ENCODE measurements around the gene CLDN20.
"Not testable (repeated sequence)": the region's sequence is repeated elsewhere in the genome, so short reads cannot be mapped to it uniquely, and the experiment has no call there.

Gene CLDN20, protein sequence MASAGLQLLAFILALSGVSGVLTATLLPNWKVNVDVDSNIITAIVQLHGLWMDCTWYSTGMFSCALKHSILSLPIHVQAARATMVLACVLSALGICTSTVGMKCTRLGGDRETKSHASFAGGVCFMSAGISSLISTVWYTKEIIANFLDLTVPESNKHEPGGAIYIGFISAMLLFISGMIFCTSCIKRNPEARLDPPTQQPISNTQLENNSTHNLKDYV

DNA sequence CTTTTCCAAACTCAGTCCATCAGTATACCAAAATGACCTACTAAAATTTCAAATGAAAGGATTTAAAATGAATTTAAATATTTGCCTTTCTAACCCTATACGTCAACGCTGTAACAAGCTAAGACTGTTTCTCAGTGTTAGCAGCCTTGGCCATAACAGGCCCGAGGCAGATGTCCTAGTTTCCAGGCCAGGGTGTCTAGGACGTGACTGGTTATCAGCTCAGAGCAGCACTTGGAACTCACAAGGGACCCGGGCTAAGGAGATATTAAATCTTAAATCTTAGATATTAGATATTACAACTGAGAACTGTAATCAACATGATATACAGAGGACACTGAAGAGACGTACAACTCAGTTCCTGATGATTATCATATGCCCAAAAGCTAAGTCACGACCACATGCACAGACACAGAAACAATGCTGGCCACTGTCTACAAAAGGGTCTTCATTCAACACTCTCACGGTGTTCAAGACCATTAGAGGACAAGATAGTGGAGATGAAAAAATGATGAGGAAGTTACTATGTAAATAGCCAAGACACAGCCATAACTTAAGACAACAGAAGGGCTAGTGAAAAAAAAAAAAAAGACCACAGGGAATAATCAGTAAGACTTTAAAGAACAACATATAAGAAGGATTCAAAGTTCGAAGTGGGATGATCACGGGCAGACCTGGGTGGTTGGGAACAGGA lies at the start of gene CLDN20:
Gene CLDN20 (plus strand): TSS at position 641 of the 691 bp plus-strand sequence. CDS start 11,707 bp downstream, outside the sequence.
- H3K27ac ChIP-seq, result no peak within 1 kb of the TSS
- no peak for DNase-seq (ENCODE audit: low read depth, low spot score)

DNA sequence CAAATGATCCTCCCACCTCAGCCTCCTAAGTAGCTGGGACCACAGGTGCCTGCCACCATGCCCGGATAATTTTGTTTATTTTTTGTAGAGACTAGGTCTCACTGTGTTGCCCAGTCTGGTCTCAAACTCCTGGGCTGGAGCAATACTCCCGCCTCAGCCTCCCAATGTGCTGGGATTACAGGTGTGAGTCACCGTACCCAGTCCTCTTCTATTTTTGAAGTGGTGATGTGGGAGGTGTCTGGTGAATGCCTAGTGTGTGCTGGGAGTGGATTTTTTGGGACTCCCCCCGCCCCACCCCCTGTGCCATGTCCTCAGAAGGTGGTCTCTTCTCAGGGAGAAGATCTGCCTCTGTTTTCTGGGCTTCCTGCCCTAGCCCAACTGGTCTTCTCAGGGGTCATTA lies 47.9 kb upstream of the CLDN20 start:
- no peak overlapping the region for H3K27ac ChIP-seq
- DNase-seq (ENCODE audit: low read depth, low spot score), result no peak

DNA sequence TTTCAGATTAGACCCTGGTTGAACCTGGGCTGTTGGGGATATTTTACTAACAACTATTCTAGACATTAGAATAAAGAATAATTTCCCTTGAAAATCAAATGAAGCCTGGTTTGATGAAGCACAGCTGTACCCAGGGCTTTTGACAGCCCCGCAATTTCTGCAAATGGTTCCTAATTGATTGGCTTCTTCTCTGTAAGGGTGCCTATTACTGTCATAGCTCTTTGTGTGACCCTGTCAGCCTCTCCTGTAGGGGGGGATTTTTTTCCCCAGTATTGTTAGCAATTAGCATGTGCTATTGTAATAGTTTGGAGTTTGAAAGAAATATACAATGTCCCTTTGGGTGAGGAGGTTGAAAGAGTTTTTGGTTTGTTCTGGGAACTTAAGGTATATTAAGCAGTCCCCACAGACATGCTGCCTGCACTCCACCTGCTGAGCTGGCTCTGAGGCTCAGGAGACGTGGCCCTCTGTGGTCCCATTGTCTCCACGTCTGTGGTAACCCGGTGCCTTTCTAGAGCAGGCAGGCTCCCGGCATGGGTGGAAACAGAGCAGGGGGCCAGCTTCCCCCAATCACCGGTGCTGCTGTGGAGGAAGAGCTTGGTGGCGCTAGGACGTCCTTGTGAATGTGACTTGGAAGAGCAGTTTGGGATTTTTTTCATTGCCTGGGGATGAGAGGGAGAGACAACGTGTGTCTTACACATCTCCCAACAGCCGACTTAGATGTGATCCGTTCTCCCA lies 47.3 kb upstream of the CLDN20 start:
- no peak overlapping the region for H3K27ac ChIP-seq
- no peak for DNase-seq (ENCODE audit: low read depth, low spot score)

DNA sequence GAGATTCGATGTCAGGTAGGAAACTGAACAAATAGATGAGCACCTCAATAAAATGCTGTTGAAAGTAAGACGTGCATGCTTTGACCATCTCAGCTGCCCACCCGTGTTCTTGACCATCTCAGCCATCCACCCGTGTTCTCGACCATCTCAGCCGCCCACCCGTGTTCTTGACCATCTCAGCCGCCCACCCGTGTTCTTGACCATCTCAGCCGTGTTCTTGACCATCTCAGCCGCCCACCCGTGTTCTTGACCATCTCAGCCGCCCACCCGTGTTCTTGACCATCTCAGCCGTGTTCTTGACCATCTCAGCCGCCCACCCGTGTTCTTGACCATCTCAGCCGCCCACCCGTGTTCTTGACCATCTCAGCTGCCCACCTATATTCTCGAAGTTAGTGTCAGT lies 45.1 kb upstream of the CLDN20 start:
- DNase-seq (ENCODE audit: low read depth, low spot score); H3K27ac ChIP-seq: not testable (repeated sequence)

DNA sequence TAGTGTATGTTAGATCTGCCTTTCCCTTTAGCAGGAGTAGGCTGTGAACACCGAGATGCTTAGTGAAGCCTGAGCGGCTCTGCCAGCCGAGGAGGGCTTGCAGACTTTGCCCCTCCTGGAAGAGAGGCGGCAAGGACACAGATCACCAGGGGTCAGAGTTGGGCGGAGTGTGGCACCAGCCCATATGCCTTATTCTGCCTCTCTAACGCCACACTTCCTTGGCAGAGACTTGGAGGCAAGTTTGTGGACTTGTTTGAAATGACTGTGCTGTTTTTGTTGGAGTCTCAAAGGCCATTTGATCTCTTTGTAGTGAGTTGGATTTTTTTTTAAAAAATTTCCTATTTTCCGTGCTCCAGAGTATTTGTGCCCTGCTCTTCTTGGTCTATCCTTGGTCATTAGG lies 44.5 kb upstream of the CLDN20 start:
- peak overlapping the region; percentile 46 for H3K27ac ChIP-seq
- no peak for DNase-seq (ENCODE audit: low read depth, low spot score)

DNA sequence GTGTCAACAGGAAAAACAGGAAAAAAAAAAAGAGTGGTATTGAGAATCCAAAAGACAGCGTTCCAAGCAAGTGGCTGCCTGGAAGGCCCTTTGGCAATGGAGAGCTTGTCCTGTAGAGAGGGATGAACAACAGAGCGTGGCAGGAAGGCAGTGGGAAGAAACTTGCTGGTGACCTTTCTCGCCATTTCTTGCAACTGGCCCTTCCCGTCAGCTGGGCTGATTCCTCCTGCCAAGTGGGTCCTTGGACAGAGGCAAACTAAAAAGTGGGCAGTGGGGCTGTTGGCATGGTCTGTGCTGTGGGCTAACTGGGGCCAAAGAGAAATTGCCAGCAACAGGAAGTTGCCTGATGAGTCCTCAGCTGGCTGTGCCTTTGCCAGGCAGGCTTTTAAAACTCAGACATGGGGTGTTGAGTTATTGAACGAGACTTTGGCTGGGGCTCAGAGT lies 43.9 kb upstream of the CLDN20 start:
- peak overlapping the region; percentile 46 for H3K27ac ChIP-seq
- DNase-seq (ENCODE audit: low read depth, low spot score), result no peak

DNA sequence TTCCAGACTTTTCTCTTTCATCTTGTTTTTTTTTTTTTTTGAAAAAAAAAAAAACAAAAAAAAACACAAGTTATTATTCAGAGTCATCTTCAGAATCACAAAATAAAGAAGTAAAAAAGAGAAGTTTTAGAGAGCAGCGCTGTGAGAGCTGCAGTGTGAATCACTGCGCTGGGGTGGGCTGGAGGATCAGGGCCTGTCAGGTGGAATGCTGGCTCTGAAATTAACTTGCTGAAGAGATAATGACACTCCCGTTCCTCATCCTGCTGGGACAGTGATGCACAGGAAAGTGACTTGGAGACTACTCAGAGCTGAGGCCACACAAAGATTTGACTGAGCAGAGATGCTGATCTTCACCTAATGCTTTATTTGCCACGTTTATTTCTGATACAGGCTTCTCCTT lies 42.7 kb upstream of the CLDN20 start:
- DNase-seq (ENCODE audit: low read depth, low spot score), result no peak
- no peak overlapping the region for H3K27ac ChIP-seq

DNA sequence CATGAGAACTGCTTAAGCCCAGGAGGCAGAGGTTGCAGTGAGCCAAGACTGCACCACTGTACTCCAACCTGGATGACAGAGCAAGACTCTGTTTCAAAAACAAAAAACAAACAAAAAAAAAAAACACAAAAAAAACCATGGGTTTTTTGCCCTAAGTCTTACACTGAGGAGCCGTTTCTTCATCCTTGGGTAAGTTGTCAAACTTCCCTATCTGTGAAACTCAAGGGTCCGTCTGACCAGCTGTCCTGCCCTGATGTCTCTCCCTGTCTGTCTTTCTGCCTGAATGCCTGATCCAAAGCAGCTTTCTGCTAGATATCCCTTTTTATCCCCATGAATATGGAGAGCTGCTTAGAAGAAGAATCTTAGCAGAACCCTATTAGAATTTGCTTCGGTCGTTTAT lies 41.3 kb upstream of the CLDN20 start:
- H3K27ac ChIP-seq, result no peak overlapping the region
- no peak for DNase-seq (ENCODE audit: low read depth, low spot score)

DNA sequence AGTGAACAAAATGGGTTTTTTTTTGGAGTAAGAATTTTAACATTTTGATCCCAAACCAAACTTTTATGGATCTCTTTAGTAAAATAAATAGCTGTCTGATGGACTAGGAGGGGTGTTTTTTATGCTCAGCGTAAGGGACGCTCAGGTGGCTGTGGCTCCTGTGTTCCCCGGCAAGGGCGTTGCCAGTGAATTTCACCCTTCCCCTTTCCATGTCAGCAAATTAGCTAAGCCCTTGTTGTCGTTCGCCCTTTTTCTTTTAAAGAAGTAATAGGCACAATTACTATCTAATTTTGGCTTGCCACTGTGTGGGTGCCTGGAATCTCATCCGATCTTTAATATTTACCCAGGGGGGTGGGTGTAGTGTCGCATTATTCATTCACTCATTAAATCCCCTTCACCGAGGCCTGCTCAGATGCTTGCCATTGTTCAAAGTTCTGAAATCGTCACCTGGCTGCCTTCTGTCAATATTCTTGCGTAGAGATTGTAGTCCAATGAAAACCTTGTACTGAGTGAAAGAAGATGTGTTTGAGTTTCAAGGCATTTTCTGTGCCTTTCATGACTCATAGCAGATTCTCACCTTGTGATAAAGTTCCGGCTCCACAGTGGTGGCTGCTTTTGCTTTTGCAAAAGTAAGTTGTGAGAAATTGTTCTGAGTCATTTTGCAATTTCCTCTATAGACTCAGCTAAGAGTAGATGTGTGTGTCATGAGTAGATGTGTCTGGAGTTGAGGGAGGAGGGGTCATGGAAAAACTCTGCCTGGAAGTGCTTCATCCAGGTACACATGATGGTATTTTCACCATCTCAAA lies 40.0 kb upstream of the CLDN20 start:
- H3K27ac ChIP-seq, result peak overlapping the region; percentile 88
- peak; percentile 97 for DNase-seq (ENCODE audit: low read depth, low spot score)

DNA sequence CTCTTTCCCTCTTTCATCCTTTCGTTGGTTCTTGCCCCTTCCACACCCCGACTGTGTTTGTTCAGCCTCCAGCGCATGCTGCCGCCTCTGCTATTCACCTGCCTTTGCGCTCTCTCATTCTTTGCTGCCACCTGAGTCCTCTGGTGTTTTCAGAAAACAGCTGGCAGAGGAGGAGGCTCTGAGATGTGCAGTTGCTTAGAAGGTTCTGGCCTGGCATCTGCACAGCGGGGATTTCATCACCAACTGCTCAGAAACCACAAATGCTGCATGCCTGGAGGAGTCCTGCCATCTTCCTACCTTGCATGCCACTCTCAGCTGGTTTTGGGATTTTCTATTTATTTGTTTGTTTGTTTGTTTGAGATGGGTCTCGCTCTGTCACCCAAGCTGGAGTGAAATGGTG lies 39.2 kb upstream of the CLDN20 start:
- no peak for DNase-seq (ENCODE audit: low read depth, low spot score)
- peak overlapping the region; percentile 88 for H3K27ac ChIP-seq

DNA sequence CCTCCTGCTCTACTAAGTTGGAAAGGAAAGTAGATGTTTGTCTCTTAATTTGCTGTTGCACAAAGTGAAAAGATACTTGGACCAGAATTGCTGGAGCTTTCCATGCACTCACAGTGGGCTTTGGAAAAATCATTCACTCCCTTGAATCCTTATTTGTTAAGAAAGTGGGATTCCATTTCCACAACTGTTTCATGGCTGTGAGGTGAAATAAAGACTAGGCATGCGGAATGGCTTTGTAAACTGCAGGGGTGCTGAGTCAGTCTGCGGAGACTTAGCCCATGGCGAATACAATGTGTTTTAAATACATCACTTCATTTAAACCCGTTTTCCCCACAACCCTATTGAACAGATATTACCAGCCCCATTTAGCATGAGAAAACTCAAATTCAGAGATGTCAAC lies 36.8 kb upstream of the CLDN20 start:
- DNase-seq (ENCODE audit: low read depth, low spot score), result no peak

DNA sequence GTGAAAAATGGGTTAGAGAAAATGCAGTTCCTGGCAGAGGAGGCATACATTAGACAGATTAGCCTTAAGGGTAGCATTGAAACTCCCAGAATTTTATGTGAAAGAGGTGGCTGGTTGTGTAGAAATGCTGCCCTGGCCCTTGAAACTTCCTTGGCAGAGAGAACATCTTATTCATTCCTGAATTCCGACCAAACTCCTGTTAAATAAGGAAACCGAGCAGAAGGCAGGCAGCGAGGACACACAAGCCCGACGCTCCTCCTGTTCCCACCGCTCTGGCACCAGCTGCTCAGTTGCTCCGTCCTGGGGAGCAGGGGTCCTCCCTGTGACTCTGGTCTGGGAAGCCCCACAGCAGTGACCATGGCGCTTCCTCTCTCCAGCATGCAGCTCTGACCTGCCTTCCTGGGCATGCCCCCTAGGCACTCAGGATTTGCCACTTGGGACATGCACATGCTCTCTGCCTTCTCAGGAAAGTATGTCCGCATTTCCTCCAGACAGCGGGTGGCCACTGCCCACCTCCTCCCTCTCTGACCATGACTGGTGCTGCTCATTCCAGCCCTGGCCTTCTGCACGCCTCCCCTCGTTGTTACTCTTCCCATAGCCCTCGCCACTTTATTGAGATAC lies 35.2 kb upstream of the CLDN20 start:
- H3K27ac ChIP-seq, result peak overlapping the region; percentile 25
- no peak for DNase-seq (ENCODE audit: low read depth, low spot score)

More for the DNA sequence above, 36.8 kb upstream of the CLDN20 start:
- H3K27ac ChIP-seq, result no peak overlapping the region

DNA sequence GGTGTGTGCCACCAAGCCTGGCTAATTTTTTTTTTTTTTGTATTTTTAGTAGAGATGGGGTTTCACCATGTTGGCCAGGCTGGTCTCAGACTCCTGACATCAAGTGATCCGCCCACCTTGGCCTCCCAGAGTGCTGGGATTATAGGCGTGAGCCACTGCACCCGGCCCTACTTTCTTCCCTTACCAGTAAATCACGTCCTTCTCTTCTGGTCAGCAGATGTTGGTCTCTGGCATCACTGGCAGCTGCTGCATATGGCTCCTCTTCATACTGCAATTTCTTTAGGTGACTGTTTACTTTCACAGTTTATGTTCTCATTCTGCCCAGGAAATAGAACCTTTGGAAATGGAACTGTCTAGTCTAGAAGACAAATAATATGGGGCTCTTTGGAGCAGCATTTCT lies 32.8 kb upstream of the CLDN20 start:
- not testable (repeated sequence) for H3K27ac ChIP-seq; DNase-seq (ENCODE audit: low read depth, low spot score)

DNA sequence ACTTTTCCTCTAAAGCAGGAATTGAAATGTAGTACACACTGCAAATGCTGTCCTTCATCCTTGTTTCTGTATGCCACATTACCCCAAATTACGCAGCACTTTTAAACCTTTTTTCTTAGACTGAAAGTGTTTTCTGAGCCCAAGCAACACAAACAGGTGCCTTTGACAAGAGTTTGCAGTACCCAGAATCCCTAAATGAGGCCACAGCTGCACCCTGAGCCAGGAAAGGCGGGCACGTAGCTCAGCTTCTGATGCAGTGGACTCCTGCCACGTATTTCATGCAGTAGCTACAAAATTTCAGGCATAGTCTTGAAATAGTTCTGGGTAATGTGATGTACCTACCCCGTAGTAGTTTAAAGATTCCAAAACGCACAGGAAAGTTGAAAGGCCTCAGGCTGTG lies 31.0 kb upstream of the CLDN20 start:
- DNase-seq (ENCODE audit: low read depth, low spot score), result no peak

DNA sequence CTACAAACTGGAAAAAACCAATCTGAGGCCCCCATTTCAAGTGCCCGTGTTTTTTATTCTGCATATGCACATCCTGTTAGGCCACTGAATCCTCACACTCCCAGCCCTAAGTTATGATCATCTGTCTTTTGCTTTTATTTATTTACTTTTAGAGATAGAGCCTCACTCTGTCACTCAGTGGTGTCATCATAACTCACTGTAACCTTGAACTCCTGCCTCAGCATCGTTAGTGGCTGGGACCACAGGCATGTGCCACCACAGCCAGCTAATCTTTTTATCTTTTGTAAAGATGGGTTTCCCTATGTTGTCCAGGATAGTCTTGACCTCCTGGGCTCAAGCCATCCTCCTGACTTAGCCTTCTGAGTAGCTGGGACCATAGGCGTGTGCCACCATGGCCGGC lies 29.6 kb upstream of the CLDN20 start:
- DNase-seq (ENCODE audit: low read depth, low spot score), result no peak
- no peak overlapping the region for H3K27ac ChIP-seq

More for the DNA sequence above, 31.0 kb upstream of the CLDN20 start:
- H3K27ac ChIP-seq, result no peak overlapping the region

DNA sequence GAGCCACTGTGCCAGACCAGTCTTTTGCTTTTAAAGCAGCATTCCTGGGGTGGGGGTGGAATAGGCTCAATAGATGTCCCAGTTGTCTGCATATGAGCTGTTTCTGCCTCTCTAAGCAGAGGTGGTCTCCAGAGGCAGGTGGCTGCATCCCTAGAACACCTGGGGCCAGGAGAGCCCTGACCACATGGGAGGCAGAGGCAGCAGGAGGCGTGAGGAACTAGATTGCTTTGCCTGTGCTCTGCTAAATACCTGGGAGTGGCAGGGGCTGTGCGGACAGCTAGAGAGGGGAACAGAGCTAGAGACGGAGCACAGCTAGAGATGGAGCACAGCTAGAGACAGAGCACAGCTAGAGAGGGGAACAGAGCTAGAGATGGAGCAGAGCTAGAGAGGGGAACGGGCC lies 29.1 kb upstream of the CLDN20 start:
- no peak for DNase-seq (ENCODE audit: low read depth, low spot score)
- no peak overlapping the region for H3K27ac ChIP-seq

DNA sequence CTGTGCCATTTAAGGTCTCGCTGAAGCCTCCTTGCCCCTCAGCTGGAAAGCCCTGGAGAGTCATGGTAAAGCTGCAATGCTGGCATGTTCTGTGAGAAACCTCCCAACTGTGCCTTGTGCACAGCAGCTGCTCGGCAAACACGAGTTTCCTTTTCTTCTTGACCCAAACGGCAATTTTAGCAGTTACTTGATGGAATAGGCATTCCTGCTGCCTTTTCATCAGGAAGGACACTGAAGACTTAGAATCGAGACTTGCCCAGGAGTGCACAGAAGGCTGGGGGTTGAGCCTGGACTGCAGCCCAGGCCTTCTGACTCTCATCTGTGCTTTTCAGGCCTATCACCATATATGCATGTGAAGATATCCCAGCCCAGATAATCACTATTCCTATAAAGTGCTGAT lies 28.7 kb upstream of the CLDN20 start:
- no peak for DNase-seq (ENCODE audit: low read depth, low spot score)
- H3K27ac ChIP-seq, result no peak overlapping the region

DNA sequence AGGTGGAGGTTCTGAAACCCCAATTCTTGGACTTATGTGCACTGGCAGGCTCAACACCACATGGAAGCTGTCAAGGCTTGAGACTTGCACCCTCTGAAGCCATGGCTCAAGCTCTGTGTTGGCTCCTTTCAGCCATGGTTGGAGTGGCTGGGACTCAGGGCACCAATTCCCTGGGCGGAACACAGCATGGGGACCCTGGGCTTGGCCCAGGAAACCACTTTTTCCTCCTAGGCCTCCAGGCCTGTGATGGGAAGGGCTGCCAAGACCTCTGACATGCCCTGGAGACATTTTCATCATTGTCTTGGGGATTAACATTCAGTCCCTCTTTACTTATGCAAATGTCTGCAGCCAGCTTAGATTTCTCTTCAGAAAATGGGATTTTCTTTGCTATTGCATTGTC lies 26.2 kb upstream of the CLDN20 start:
- DNase-seq (ENCODE audit: low read depth, low spot score), result no peak

DNA sequence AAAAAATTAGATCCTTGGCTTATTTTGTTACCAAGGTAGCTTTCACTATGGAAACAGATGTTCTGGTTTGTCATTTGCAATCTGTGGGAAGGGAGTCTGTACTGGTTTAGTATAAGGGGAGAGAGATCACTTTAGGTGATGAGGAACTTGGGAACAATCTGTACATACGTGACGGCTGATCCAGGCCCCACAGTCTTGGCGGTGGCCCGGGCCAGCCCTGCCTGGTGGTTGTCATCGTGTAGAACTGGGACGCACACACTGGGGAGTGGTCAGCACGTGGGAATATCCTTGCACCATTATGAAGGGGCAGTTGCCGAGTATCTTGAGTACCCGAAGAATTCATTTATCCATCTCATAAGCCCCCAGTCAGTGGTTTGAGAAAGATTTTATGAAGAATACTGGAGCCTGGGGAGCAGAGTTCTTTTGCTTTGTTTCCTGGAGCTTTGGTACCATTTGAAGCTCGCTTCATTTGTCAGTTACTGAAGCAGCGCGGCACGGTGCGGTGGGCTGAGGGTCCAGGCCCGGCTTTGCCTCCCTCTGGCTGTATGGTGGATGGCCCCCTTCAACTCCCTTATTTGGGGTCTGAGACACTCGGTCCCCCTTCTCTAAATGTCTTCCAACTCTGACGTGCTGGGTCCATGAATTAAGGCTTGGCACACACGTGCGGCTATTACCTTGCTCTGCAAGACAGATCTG lies 22.8 kb upstream of the CLDN20 start:
- no peak overlapping the region for H3K27ac ChIP-seq
- DNase-seq (ENCODE audit: low read depth, low spot score), result no peak

More for the DNA sequence above, 26.2 kb upstream of the CLDN20 start:
- no peak overlapping the region for H3K27ac ChIP-seq
